Measurements from ENCODE around the gene CLCN3.

GRCh38 chr4:169677150-169677748 lies 56.9 kb downstream of the CLCN3 start:
- no peak for TF ChIP-seq CTCF (IDR thresholded peaks at IDR 0.05)
- no peak for TF ChIP-seq POLR2A (IDR thresholded peaks at IDR 0.05)
- TF ChIP-seq EP300 (IDR thresholded peaks at IDR 0.05): no peak
